Breast epithelium (tissue), 4 donors: ENCODE data around the gene KCTD14. TPM values are rescaled to one million over a fixed set of nuclear protein-coding genes. Genes with fewer than 3 reads are reported as not detected.
A peak's percentile ranks its signal among the peaks of the same experiment; 100 is the strongest.
"Not testable (repeated sequence)": the region's sequence is repeated elsewhere in the genome, so short reads cannot be mapped to it uniquely, and the experiment has no call there.

Experiments
- DNase-seq, 2 donors: peaks; one replicate each; pipeline ENCODE4 v3.0.0-alpha.2; 2019; ENCODE audit warnings: low spot score in 2 of 2
- H3K27ac ChIP-seq, 2 donors: fragments of 200-600 bp; sonication (generic) in 1 of 2; one replicate each; pipeline ENCODE4 v1.5.1; 2016 to 2019; ENCODE audit warnings: mild to moderate bottlenecking in 1 of 2
- H3K27me3 ChIP-seq, 2 donors: fragments of 200-600 bp; sonication (generic) in 1 of 2; one replicate each; pipeline versions ENCODE4 v1.5.1 to v1.6.0; 2017 to 2019; ENCODE audit warnings: control low read depth in 1 of 2, mild to moderate bottlenecking in 1 of 2
- H3K36me3 ChIP-seq: fragments of 200-600 bp; one replicate; pipeline ENCODE4 v1.5.1; 2019
- H3K4me1 ChIP-seq, 2 donors: fragments of 200-600 bp; sonication (generic); one replicate each; pipeline ENCODE4 v1.5.1; 2016 to 2019; ENCODE audit warnings: control low read depth in 1 of 2
- H3K4me3 ChIP-seq, 3 donors: fragments of 200-600 bp; sonication (generic); 1 replicate in 2 of 3; 2 replicates in 1 of 3; pipeline ENCODE4 v1.5.1; 2016 to 2019; ENCODE audit warnings: mild to moderate bottlenecking in 3 of 3, moderate library complexity in 2 of 3
- H3K9me3 ChIP-seq, 2 donors: fragments of 200-600 bp; sonication (generic) in 1 of 2; one replicate each; pipeline ENCODE4 v1.5.1; 2016 to 2019; ENCODE audit warnings: control low read depth in 1 of 2
- POLR2A ChIP-seq: fragments of 450-650 bp; IDR thresholded peaks from one replicate; pipeline ENCODE4 v1.6.1; 2016; ENCODE audit warnings: antibody characterized with exemption, mild to moderate bottlenecking, moderate library complexity
- POLR2AphosphoS5 ChIP-seq, 3 donors: sonication (generic); formaldehyde crosslinking; IDR thresholded peaks; one replicate each; pipeline ENCODE4 v1.6.1; 2017; ENCODE audit warnings: antibody characterized with exemption in 3 of 3
- intact Hi-C: fragments of 100-400 bp; cut with DNase I; formaldehyde crosslinking; loops from one replicate; pipeline ENCODE4 v1.15.1; 2023; ENCODE audit warnings: low total_unique reads
- total RNA-seq, 3 donors: library from RNA; depleted of rRNA; stranded (reverse); fragments of >200 nt; gene quantifications; one replicate each; pipeline ENCODE4 v1.1.0, GENCODE V29; 2016
- TF ChIP-seq, protein P1 (sequence below), 3 donors: fragments of 450-650 bp; IDR thresholded peaks; one replicate each; pipeline ENCODE4 v1.5.1; 2016 to 2017; ENCODE audit warnings: antibody characterized with exemption in 3 of 3, mild to moderate bottlenecking in 3 of 3, moderate library complexity in 3 of 3

Gene KCTD14
- total RNA-seq, 3 donors from 2014 or later = 0.64 to 22.4 (median 7.9) TPM

DNA sequence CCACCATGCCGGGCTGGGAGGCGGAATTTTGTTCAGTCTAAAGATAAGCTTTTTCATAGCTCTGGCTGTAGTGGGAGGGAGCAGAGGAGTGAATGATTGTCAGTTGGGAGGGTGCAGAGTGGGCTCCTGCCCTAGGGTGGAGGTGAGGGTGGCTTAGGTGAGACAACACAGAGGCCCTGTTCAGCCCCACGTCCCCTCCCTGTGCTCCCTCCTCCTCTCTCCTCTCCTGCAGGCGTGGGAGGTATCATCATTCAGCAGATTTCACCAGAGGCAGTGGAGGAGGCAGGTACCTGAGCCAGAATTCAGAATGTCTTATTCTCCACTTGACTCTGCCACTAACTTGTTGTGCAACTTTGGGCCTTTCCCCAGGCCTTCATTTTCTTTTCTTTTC lies 38.8 kb upstream of the KCTD14 start:
- TF ChIP-seq POLR2A (no peak), POLR2AphosphoS5 (IDR thresholded peaks at IDR 0.05) (no peak)
- TF ChIP-seq, protein P1, sequence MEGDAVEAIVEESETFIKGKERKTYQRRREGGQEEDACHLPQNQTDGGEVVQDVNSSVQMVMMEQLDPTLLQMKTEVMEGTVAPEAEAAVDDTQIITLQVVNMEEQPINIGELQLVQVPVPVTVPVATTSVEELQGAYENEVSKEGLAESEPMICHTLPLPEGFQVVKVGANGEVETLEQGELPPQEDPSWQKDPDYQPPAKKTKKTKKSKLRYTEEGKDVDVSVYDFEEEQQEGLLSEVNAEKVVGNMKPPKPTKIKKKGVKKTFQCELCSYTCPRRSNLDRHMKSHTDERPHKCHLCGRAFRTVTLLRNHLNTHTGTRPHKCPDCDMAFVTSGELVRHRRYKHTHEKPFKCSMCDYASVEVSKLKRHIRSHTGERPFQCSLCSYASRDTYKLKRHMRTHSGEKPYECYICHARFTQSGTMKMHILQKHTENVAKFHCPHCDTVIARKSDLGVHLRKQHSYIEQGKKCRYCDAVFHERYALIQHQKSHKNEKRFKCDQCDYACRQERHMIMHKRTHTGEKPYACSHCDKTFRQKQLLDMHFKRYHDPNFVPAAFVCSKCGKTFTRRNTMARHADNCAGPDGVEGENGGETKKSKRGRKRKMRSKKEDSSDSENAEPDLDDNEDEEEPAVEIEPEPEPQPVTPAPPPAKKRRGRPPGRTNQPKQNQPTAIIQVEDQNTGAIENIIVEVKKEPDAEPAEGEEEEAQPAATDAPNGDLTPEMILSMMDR (IDR thresholded peaks at IDR 0.05) = no peak
- Histone ChIP-seq H3K27me3 (no peaks in the 10 kb centered on the region), H3K9me3 (no peaks in the 10 kb centered on the region), H3K4me1 (peaks cover 0 to 12% of the 10 kb centered on the region in 2 donors), H3K27ac (peak overlapping the region; percentile 76), H3K36me3 (no peaks in the 10 kb centered on the region), H3K4me3 (no peak overlapping the region)
- DNase-seq = peak in 1 of 2 donors; percentile 57
- intact Hi-C loops = no loop called here

GRCh38 chr11:78061088-78061920 lies 38.2 kb upstream of the KCTD14 start:
- peak overlapping the region; percentile 76 for H3K27ac ChIP-seq
- no peaks in the 10 kb centered on the region for H3K36me3 ChIP-seq
- peaks cover 0 to 12% of the 10 kb centered on the region in 2 donors for H3K4me1 ChIP-seq
- H3K27me3 ChIP-seq = no peaks in the 10 kb centered on the region
- H3K9me3 ChIP-seq = no peaks in the 10 kb centered on the region
- TF ChIP-seq POLR2AphosphoS5 (IDR thresholded peaks at IDR 0.05) (no peak), POLR2A (no peak)
- TF ChIP-seq, protein P1 (IDR thresholded peaks at IDR 0.05) = no peak
- H3K4me3 ChIP-seq = no peak overlapping the region
- intact Hi-C loops = no loop called here
- DNase-seq = peak; percentile 57 to 70

DNA sequence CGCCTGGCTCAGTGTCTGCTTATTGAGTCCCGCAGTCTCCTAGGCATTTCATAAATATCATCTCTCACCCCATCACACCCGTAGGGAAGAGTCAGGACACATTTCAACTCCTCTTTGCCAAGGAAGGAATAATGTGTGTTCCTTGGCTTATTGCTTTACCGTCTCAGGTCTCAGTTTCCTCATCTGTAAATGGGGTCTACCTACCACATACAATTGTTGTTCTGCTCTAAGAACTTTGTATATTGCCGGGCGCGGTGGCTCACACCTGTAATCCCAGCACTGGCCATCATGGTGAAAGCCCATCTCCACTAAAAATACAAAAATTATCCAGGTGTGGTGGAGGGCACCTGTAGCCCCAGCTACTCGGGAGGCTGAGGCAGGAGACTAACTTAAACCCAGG lies 37.5 kb upstream of the KCTD14 start:
- no peak for TF ChIP-seq POLR2AphosphoS5 (IDR thresholded peaks at IDR 0.05)
- TF ChIP-seq, protein P1 (IDR thresholded peaks at IDR 0.05) = no peak
- TF ChIP-seq POLR2A = no peak
- H3K4me3 ChIP-seq = no peak overlapping the region
- no peaks in the 10 kb centered on the region for H3K27me3 ChIP-seq
- intact Hi-C loops = no loop called here
- peak overlapping the region; percentile 20 to 29 for H3K27ac ChIP-seq
- no peak for DNase-seq
- H3K36me3 ChIP-seq = no peaks in the 10 kb centered on the region
- H3K9me3 ChIP-seq = no peaks in the 10 kb centered on the region
- H3K4me1 ChIP-seq = peaks cover 0 to 12% of the 10 kb centered on the region in 2 donors

DNA sequence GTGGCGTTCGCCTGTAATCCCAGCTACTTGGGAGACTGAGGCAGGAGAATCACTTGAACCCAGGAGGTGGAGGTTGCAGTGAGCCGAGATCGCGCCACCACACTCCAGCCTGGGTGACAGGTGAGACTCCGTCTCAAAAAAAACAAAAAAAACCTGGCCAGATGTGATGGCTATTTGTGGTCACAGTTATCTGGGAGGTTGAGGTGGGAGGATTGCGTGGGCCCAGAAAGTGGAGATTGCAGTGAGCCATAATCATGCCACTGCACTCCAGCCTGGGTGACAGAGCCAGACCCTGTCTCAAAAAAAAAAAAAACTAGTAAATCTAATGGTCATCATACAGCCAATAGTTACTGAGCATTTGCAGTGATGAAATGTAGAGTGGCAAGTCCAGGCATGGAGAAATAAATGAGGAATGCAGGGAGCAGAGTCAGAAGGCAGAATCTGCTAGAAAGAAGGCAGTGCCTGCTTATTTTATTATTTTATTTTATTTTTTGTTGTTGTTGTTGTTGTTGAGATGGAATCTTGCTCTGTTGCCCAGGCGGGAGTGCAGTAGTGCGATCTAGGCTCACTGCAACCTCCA lies 36.8 kb upstream of the KCTD14 start:
- H3K27ac ChIP-seq = peak overlapping the region; percentile 20 to 29
- H3K9me3 ChIP-seq, H3K27me3 ChIP-seq, DNase-seq, H3K4me3 ChIP-seq, intact Hi-C loops, H3K36me3 ChIP-seq: not testable (repeated sequence)
- peaks cover 0 to 12% of the 10 kb centered on the region in 2 donors for H3K4me1 ChIP-seq

DNA sequence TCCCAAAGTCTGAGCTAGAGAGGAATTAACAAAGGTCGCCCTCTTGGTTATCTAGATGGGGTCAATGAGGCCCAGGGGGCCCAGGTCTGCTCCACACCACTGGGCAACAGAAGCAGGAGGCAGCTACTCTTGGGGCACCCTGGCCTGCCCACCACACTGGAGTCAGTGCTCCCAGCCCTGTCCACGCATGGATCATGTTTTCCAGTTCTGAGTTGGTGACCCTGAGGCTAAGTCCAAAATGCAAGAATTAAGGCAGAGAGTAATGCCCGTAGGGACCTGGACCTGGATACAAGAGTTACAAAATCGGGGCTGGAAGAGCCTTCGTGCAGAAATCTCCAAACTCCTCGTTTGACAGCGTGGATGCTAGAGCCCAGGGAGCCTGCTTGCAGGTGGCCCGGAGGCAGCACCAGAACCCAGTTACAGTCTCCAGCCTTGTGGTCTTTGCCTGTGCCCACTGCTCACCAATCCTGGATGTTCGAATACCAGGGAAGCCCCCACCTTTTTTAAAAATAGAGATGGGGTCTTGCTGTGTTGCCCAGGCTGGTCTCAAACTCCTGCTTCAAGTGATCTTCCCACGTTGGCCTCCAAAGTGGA lies 34.5 kb upstream of the KCTD14 start:
- no peaks in the 10 kb centered on the region for H3K36me3 ChIP-seq
- H3K27me3 ChIP-seq = no peaks in the 10 kb centered on the region
- H3K4me1 ChIP-seq = peaks cover 0 to 12% of the 10 kb centered on the region in 2 donors
- no peak for DNase-seq
- no peaks in the 10 kb centered on the region for H3K9me3 ChIP-seq
- no peak overlapping the region for H3K4me3 ChIP-seq
- H3K27ac ChIP-seq = no peak overlapping the region
- TF ChIP-seq, protein P1 (IDR thresholded peaks at IDR 0.05) = no peak
- TF ChIP-seq POLR2A = no peak
- no peak for TF ChIP-seq POLR2AphosphoS5 (IDR thresholded peaks at IDR 0.05)
- intact Hi-C loops = no loop called here
